ENCODE data around the gene SUCNR1. TPM values are rescaled to one million over a fixed set of nuclear protein-coding genes. Genes with fewer than 3 reads are reported as not detected.
A peak's percentile ranks its signal among the peaks of the same experiment; 100 is the strongest.

SUCNR1 gene
- total RNA-seq, 1 donor from 2014 or later, result 3.1 TPM

DNA sequence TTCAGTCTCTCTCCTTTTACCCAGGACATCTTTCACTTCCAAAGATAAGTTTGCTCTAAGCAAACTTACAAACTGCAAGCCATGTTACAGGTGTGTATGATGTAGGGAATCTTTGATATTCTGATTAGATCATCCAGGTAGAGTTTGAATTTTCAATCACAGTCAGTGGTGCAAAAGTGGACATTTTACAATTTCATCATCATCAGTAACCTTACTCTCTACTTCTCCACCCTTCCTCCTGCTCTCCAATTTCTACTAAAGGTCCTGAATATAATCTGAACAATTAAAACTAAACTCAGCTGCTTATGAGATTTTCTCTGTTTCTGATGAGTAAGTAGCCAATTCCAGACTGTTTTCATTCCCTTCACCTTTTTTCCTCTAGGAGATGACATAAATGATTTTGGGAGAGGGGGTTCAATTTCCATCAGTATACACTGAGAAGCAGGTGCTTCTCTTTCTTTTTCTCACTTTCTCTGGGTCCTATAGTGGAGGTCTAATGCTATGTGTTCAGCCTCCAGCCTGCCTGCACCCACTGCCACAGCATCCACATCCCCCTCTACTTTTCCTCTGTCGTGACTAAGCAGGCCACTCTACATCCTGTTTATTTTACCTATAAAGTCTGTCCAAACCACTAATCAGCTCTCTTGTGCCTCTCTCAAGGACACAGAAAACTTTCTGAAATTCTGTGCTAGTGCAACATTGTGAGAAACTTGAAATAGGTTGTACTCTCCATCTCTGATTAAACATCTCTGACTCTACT lies 27.6 kb downstream of the SUCNR1 start:
- DNase-seq (ENCODE audit: low spot score in 2 of 2), result no peak
- peak overlapping the region; percentile 41 to 67 for H3K27ac ChIP-seq
- TF ChIP-seq, protein P1, sequence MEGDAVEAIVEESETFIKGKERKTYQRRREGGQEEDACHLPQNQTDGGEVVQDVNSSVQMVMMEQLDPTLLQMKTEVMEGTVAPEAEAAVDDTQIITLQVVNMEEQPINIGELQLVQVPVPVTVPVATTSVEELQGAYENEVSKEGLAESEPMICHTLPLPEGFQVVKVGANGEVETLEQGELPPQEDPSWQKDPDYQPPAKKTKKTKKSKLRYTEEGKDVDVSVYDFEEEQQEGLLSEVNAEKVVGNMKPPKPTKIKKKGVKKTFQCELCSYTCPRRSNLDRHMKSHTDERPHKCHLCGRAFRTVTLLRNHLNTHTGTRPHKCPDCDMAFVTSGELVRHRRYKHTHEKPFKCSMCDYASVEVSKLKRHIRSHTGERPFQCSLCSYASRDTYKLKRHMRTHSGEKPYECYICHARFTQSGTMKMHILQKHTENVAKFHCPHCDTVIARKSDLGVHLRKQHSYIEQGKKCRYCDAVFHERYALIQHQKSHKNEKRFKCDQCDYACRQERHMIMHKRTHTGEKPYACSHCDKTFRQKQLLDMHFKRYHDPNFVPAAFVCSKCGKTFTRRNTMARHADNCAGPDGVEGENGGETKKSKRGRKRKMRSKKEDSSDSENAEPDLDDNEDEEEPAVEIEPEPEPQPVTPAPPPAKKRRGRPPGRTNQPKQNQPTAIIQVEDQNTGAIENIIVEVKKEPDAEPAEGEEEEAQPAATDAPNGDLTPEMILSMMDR (IDR thresholded peaks at IDR 0.05), result no peak

DNA sequence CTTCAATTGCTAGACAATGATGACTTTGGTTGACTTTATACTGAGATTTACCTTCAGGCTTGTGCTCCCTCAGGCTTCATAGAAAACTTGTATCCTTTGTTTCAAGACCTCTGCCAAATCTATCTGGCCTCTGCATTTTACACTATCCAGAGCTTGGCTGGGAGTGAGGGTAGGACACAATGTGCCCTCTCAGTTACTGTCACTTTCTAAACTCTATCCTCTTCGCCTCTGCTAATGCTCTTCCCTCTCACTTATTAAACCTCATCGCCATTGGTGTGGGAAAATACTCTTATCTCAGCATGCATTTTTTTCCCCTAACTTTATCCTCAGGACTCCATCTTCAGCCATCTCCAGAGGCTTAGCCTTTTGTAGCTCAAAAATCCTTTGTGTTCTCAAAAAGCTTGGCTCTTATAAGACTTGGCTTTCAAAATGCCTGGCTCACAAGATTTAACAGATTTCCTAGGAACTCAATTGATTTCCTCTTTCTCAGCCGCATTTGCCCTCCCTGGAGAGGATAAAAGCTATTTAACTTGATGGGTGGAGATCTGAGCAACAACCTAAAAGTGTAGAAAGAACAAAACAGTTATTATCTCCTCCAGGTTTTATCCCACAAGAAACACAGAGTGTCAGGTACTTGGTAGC lies 28.3 kb downstream of the SUCNR1 start:
- intact Hi-C loops (cut with DNase I), result loop anchor here (5.0 kb wide), 1 partner anchor 34 kb away; no protein-coding TSS in a partner anchor
- no peak for DNase-seq (ENCODE audit: low spot score in 2 of 2)
- H3K4me3 ChIP-seq, result no peak overlapping the region
- TF ChIP-seq, protein P1 (IDR thresholded peaks at IDR 0.05), result no peak
- H3K4me1 ChIP-seq, result peaks cover 4 to 22% of the 10 kb centered on the region in 2 donors
- no peaks in the 10 kb centered on the region for H3K36me3 ChIP-seq
- no peaks in the 10 kb centered on the region for H3K27me3 ChIP-seq
- no peaks in the 10 kb centered on the region for H3K9me3 ChIP-seq
- peak overlapping the region; percentile 41 to 67 for H3K27ac ChIP-seq

More for the DNA sequence above, 27.6 kb downstream of the SUCNR1 start:
- Histone ChIP-seq H3K27me3 (no peaks in the 10 kb centered on the region), H3K4me3 (no peak overlapping the region), H3K9me3 (no peaks in the 10 kb centered on the region), H3K36me3 (no peaks in the 10 kb centered on the region), H3K4me1 (peaks cover 4 to 22% of the 10 kb centered on the region in 2 donors)
- intact Hi-C loops (cut with DNase I), result loop anchor here (5.0 kb wide), 1 partner anchor 34 kb away; no protein-coding TSS in a partner anchor

DNA sequence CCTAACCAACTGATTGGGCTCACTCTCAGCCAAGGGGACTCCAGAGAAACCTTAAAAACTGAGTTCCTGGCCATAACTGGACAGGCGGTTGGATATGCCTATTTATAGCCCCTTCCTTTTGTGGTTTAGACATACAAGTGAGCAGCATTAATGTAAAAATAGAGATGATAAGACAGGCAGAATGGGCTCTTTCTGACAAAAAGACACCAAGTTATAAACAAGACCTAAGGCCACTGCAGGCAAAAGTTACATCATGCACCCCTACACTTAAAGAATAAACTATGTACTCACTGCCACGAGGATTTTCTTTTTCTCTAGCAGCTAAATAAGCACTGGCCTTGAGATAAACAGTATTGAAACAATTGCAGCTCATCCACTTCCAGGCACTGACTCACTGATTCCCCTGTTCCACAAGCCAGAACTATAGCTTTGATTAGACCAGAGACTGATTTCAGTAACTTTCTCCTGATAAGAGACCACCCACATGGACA lies 30.1 kb downstream of the SUCNR1 start:
- no peak for DNase-seq (ENCODE audit: low spot score in 2 of 2)
- Histone ChIP-seq H3K9me3 (no peaks in the 10 kb centered on the region), H3K4me1 (peaks cover 4 to 22% of the 10 kb centered on the region in 2 donors), H3K27ac (peak overlapping the region; percentile 63 to 67), H3K36me3 (no peaks in the 10 kb centered on the region), H3K27me3 (no peaks in the 10 kb centered on the region), H3K4me3 (no peak overlapping the region)
- intact Hi-C loops (cut with DNase I), result loop anchor here (5.0 kb wide), 1 partner anchor 36 kb away; no protein-coding TSS in a partner anchor
- TF ChIP-seq, protein P1 (IDR thresholded peaks at IDR 0.05), result no peak

DNA sequence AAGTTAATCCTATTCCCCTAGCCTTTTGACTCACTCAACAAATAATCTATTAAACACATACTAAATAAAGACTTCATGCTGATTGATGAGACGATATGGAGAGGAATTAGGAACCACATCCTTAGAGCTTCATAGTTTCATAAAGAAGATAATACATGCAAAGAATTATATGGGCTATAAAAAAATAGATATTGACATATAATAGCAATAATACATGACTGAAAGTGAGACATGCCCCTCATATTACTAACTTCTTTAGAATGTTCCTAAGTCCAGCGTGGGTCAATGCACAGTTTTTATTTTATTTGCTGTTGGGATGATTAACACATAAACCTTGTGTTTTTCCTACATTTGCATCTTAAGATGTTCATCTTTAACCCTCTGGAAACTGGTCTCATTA lies 32.2 kb downstream of the SUCNR1 start:
- TF ChIP-seq, protein P1 (IDR thresholded peaks at IDR 0.05), result no peak
- peaks cover 10 to 22% of the 10 kb centered on the region in 2 donors for H3K4me1 ChIP-seq
- H3K4me3 ChIP-seq, result no peak overlapping the region
- no peaks in the 10 kb centered on the region for H3K36me3 ChIP-seq
- intact Hi-C loops (cut with DNase I), result no loop called here
- H3K27ac ChIP-seq, result no peak overlapping the region
- no peaks in the 10 kb centered on the region for H3K27me3 ChIP-seq
- DNase-seq (ENCODE audit: low spot score in 2 of 2), result no peak
- H3K9me3 ChIP-seq, result no peaks in the 10 kb centered on the region

DNA sequence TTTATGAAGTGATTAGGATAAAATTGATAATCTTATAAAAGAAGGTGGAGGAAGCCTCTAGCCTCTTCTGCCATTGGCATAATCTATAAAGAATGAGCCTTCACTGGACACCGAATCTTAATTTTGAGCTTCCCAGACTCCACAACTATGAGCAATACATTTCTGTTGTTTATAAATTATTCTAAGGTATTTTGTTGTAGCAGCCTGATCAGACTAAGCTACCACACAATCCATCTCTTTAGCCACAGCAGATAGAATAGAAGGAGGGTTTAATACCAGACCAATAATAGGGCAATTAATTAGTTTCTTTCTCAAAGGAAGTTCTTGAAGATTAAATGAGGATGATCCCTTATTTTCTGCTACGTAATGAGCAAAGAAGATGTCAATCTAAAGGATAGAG lies 33.3 kb downstream of the SUCNR1 start:
- intact Hi-C loops (cut with DNase I), result no loop called here
- H3K4me1 ChIP-seq, result peaks cover 10 to 19% of the 10 kb centered on the region in 2 donors
- H3K27me3 ChIP-seq, result no peaks in the 10 kb centered on the region
- no peaks in the 10 kb centered on the region for H3K36me3 ChIP-seq
- TF ChIP-seq, protein P1 (IDR thresholded peaks at IDR 0.05), result no peak
- no peak overlapping the region for H3K27ac ChIP-seq
- H3K4me3 ChIP-seq, result no peak overlapping the region
- DNase-seq (ENCODE audit: low spot score in 2 of 2), result no peak
- no peaks in the 10 kb centered on the region for H3K9me3 ChIP-seq

Measured in ascending aorta (tissue), 2 donors.